ENCODE measurements around the gene GM2A. TPM values are rescaled to one million over a fixed set of nuclear protein-coding genes. Genes with fewer than 3 reads are reported as not detected.

Gene GM2A
- total RNA-seq, 1 experiment from 2014 or later, result 36.2 TPM

DNA sequence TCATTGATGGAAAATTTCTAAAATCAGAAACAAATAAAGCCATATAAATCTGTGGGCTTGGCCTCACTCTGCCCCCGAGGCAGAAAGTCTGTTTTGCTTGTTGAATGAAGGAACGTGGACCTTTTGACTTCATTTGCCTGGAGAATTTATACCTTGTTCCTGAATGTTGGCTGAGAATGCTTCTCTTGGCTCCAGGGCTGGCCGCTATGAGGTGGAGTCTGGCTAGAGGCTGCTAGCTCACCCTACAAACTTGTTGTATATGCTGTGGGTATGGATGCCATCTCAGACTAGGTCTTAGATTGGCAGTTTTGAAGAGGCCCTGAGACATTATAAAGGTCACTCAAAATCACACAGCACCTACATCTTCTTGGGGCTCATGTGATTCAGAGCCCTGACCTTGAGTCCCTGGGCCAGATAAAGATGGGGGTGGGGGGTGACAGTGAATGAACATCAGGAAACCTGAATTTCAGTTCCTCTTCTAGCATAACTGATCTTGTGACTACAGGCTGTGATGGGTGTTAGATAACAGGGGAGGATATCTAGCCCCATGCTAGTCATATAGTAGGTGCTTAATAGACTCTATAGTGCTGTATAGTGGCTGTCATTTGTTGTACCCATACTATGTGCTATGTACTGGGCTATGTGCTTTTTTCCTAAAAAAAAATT, 2.8 kb downstream of the GM2A start:
- H3K36me3 Mint-ChIP-seq, result no peaks in the 10 kb centered on the region
- no peak overlapping the region for H3K27ac Mint-ChIP-seq
- POLR2A ChIA-PET, result no interaction called here
- DNase-seq (ENCODE audit: low spot score) (no peak), ATAC-seq (no peak)
- no peaks in the 10 kb centered on the region for H3K9me3 Mint-ChIP-seq
- H3K4me3 Mint-ChIP-seq, result no peak overlapping the region
- H3K27me3 Mint-ChIP-seq (ENCODE audit: low read depth), result no peaks in the 10 kb centered on the region
- TF ChIP-seq ARID4B (CRISPR knock-in tag; IDR thresholded peaks at IDR 0.05; ENCODE audit: borderline replicate concordance) (no peak), RORB (CRISPR knock-in tag; IDR thresholded peaks at IDR 0.05) (no peak), NFATC4 (CRISPR knock-in tag; IDR thresholded peaks at IDR 0.05) (no peak), SMAD4 (CRISPR knock-in tag; IDR thresholded peaks at IDR 0.05) (no peak), ZNF263 (CRISPR knock-in tag; IDR thresholded peaks at IDR 0.05; ENCODE audit: low read depth) (no peak)
- TF ChIP-seq, protein P1, sequence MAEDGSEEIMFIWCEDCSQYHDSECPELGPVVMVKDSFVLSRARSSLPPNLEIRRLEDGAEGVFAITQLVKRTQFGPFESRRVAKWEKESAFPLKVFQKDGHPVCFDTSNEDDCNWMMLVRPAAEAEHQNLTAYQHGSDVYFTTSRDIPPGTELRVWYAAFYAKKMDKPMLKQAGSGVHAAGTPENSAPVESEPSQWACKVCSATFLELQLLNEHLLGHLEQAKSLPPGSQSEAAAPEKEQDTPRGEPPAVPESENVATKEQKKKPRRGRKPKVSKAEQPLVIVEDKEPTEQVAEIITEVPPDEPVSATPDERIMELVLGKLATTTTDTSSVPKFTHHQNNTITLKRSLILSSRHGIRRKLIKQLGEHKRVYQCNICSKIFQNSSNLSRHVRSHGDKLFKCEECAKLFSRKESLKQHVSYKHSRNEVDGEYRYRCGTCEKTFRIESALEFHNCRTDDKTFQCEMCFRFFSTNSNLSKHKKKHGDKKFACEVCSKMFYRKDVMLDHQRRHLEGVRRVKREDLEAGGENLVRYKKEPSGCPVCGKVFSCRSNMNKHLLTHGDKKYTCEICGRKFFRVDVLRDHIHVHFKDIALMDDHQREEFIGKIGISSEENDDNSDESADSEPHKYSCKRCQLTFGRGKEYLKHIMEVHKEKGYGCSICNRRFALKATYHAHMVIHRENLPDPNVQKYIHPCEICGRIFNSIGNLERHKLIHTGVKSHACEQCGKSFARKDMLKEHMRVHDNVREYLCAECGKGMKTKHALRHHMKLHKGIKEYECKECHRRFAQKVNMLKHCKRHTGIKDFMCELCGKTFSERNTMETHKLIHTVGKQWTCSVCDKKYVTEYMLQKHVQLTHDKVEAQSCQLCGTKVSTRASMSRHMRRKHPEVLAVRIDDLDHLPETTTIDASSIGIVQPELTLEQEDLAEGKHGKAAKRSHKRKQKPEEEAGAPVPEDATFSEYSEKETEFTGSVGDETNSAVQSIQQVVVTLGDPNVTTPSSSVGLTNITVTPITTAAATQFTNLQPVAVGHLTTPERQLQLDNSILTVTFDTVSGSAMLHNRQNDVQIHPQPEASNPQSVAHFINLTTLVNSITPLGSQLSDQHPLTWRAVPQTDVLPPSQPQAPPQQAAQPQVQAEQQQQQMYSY (CRISPR knock-in tag; IDR thresholded peaks at IDR 0.05), result no peak
- TF ChIP-seq, protein P2, sequence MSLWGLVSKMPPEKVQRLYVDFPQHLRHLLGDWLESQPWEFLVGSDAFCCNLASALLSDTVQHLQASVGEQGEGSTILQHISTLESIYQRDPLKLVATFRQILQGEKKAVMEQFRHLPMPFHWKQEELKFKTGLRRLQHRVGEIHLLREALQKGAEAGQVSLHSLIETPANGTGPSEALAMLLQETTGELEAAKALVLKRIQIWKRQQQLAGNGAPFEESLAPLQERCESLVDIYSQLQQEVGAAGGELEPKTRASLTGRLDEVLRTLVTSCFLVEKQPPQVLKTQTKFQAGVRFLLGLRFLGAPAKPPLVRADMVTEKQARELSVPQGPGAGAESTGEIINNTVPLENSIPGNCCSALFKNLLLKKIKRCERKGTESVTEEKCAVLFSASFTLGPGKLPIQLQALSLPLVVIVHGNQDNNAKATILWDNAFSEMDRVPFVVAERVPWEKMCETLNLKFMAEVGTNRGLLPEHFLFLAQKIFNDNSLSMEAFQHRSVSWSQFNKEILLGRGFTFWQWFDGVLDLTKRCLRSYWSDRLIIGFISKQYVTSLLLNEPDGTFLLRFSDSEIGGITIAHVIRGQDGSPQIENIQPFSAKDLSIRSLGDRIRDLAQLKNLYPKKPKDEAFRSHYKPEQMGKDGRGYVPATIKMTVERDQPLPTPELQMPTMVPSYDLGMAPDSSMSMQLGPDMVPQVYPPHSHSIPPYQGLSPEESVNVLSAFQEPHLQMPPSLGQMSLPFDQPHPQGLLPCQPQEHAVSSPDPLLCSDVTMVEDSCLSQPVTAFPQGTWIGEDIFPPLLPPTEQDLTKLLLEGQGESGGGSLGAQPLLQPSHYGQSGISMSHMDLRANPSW (CRISPR knock-in tag; conservative IDR thresholded peaks at IDR 0.05; ENCODE audit: low read depth), result no peak
- H3K4me1 Mint-ChIP-seq, result peaks cover 30% of the 10 kb centered on the region
- CTCF ChIA-PET, result no interaction called here

DNA sequence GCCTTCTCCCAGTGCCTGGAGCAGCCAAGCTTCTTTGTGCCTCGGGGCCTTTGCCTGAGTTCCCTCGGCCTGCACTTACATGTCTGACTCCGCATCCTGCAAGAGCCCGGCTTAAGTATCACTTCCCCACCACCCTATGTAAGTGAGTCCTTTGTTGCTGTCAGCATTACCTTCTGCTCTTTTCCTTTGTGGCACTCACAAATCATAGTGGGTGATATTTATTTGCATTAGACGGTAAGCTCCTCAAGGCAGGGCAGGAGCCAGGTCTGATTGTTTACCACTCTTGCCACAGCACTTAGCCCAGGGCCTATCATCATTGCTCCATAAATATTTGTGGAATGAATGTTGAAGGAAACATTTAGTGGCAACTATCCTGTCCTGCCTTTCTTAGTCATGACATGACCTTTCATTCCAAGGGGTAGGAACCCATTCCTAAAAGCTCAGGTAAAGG, 4.8 kb downstream of the GM2A start:
- H3K9me3 Mint-ChIP-seq, result no peaks in the 10 kb centered on the region
- POLR2A ChIA-PET, result no interaction called here
- ATAC-seq (no peak), DNase-seq (ENCODE audit: low spot score) (no peak)
- CTCF ChIA-PET, result interaction anchor here (0.6 to 2.4 kb wide), 6 partner anchors 19 to 394 kb away, joined by 3 to 14 read pairs (median 4); no protein-coding TSS in a partner anchor
- no peak overlapping the region for H3K4me3 Mint-ChIP-seq
- H3K27ac Mint-ChIP-seq, result peak overlapping the region; percentile 67; the same call in 1 of the 2 replicates
- H3K27me3 Mint-ChIP-seq (ENCODE audit: low read depth), result no peaks in the 10 kb centered on the region
- no peaks in the 10 kb centered on the region; the same call in 1 of the 2 replicates for H3K36me3 Mint-ChIP-seq
- H3K4me1 Mint-ChIP-seq, result peaks cover 18% of the 10 kb centered on the region
- TF ChIP-seq FOXK1 (CRISPR knock-in tag; IDR thresholded peaks at IDR 0.05), result no peak
- no peak for TF ChIP-seq NR2C2 (CRISPR knock-in tag; IDR thresholded peaks at IDR 0.05)
- TF ChIP-seq, protein P3, sequence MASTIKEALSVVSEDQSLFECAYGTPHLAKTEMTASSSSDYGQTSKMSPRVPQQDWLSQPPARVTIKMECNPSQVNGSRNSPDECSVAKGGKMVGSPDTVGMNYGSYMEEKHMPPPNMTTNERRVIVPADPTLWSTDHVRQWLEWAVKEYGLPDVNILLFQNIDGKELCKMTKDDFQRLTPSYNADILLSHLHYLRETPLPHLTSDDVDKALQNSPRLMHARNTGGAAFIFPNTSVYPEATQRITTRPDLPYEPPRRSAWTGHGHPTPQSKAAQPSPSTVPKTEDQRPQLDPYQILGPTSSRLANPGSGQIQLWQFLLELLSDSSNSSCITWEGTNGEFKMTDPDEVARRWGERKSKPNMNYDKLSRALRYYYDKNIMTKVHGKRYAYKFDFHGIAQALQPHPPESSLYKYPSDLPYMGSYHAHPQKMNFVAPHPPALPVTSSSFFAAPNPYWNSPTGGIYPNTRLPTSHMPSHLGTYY (CRISPR knock-in tag; IDR thresholded peaks at IDR 0.05), result no peak
- TF ChIP-seq, protein P4, sequence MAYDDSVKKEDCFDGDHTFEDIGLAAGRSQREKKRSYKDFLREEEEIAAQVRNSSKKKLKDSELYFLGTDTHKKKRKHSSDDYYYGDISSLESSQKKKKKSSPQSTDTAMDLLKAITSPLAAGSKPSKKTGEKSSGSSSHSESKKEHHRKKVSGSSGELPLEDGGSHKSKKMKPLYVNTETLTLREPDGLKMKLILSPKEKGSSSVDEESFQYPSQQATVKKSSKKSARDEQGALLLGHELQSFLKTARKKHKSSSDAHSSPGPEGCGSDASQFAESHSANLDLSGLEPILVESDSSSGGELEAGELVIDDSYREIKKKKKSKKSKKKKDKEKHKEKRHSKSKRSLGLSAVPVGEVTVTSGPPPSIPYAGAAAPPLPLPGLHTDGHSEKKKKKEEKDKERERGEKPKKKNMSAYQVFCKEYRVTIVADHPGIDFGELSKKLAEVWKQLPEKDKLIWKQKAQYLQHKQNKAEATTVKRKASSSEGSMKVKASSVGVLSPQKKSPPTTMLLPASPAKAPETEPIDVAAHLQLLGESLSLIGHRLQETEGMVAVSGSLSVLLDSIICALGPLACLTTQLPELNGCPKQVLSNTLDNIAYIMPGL (CRISPR knock-in tag; IDR thresholded peaks at IDR 0.05), result no peak
- TF ChIP-seq SOX15 (CRISPR knock-in tag; IDR thresholded peaks at IDR 0.05), result no peak
- TF ChIP-seq ZNF396 (CRISPR knock-in tag; IDR thresholded peaks at IDR 0.05; ENCODE audit: borderline replicate concordance), result no peak
- TF ChIP-seq CDX4 (CRISPR knock-in tag; IDR thresholded peaks at IDR 0.05; ENCODE audit: borderline replicate concordance), result no peak
- TF ChIP-seq AR (CRISPR knock-in tag; IDR thresholded peaks at IDR 0.05), result no peak
